Measurements from ENCODE around the gene EIF3B. TPM values are rescaled to one million over a fixed set of nuclear protein-coding genes. Genes with fewer than 3 reads are reported as not detected.

EIF3B gene
- total and polyA plus RNA-seq, 2 donors from 2014 or later: 65.5 to 107 TPM

- H3K27me3 ChIP-seq (ENCODE audit: control insufficient read depth, insufficient read depth, low read length): no peaks in the 10 kb centered on the region
- peak overlapping the region; percentile 33 to 76 (median 61) for H3K4me3 ChIP-seq (ENCODE audit: low read length in 3 of 3)
- H3K9ac ChIP-seq (ENCODE audit: low read length in 3 of 3): peak overlapping the region in 2 of 3 donors; percentile 41 to 80
- FAIRE-seq: no peak
- H3K36me3 ChIP-seq (ENCODE audit: control insufficient read depth in 2 of 3, insufficient read depth in 3 of 3, low read length in 3 of 3): no peaks in the 10 kb centered on the region
- TF ChIP-seq CTCF (IDR thresholded peaks at IDR 0.05; ENCODE audit: borderline replicate concordance, extremely low read depth, insufficient read depth): no peak
- intact Hi-C loops (cut with DNase I): no loop called here
- peaks cover 0 to 20% (median 0%) of the 10 kb centered on the region in 3 donors for H3K4me1 ChIP-seq (ENCODE audit: control insufficient read depth in 2 of 3, insufficient read depth in 2 of 3, low read depth in 1 of 3, low read length in 3 of 3)
- H3K9me3 ChIP-seq (ENCODE audit: control insufficient read depth in 2 of 3, insufficient read depth in 1 of 3, low read length in 3 of 3): no peaks in the 10 kb centered on the region
- peak in 3 of 5 donors; percentile 51 to 84 (median 74) for DNase-seq
- no peak overlapping the region for H3K27ac ChIP-seq (ENCODE audit: low read depth in 2 of 2, low read length in 2 of 2)
Observed at GRCh38 chr7:2403718-2404648, 49.4 kb downstream of the EIF3B start.

- Histone ChIP-seq H3K36me3 (ENCODE audit: control insufficient read depth in 2 of 3, insufficient read depth in 3 of 3, low read length in 3 of 3) (no peaks in the 10 kb centered on the region), H3K9me3 (ENCODE audit: control insufficient read depth in 2 of 3, insufficient read depth in 1 of 3, low read length in 3 of 3) (no peaks in the 10 kb centered on the region), H3K27ac (ENCODE audit: low read depth in 2 of 2, low read length in 2 of 2) (no peak overlapping the region), H3K4me1 (ENCODE audit: control insufficient read depth in 2 of 3, insufficient read depth in 2 of 3, low read depth in 1 of 3, low read length in 3 of 3) (peaks cover 0 to 19% (median 0%) of the 10 kb centered on the region in 3 donors), H3K4me3 (ENCODE audit: low read length in 3 of 3) (peak overlapping the region; percentile 33 to 76 (median 61)), H3K9ac (ENCODE audit: low read length in 3 of 3) (peak overlapping the region in 2 of 3 donors; percentile 41 to 80), H3K27me3 (ENCODE audit: control insufficient read depth, insufficient read depth, low read length) (no peaks in the 10 kb centered on the region)
- no peak for TF ChIP-seq CTCF (IDR thresholded peaks at IDR 0.05; ENCODE audit: borderline replicate concordance, extremely low read depth, insufficient read depth)
- no peak for DNase-seq
- intact Hi-C loops (cut with DNase I): no loop called here
- FAIRE-seq: no peak
Observed at GRCh38 chr7:2404714-2405119, 50.1 kb downstream of the EIF3B start.

GRCh38 chr7:2405201-2405600, 50.6 kb downstream of the EIF3B start:
- peaks cover 0 to 17% (median 0%) of the 10 kb centered on the region in 3 donors for H3K4me1 ChIP-seq (ENCODE audit: control insufficient read depth in 2 of 3, insufficient read depth in 2 of 3, low read depth in 1 of 3, low read length in 3 of 3)

More at GRCh38 chr7:2405201-2405600, 50.6 kb downstream of the EIF3B start:
- Histone ChIP-seq H3K27me3 (ENCODE audit: control insufficient read depth, insufficient read depth, low read length) (no peaks in the 10 kb centered on the region), H3K9me3 (ENCODE audit: control insufficient read depth in 2 of 3, insufficient read depth in 1 of 3, low read length in 3 of 3) (no peaks in the 10 kb centered on the region), H3K27ac (ENCODE audit: low read depth in 2 of 2, low read length in 2 of 2) (no peak overlapping the region), H3K36me3 (ENCODE audit: control insufficient read depth in 2 of 3, insufficient read depth in 3 of 3, low read length in 3 of 3) (no peaks in the 10 kb centered on the region), H3K9ac (ENCODE audit: low read length in 3 of 3) (no peak overlapping the region), H3K4me3 (ENCODE audit: low read length in 3 of 3) (no peak overlapping the region)
- no peak for TF ChIP-seq CTCF (IDR thresholded peaks at IDR 0.05; ENCODE audit: borderline replicate concordance, extremely low read depth, insufficient read depth)
- DNase-seq (no peak), FAIRE-seq (no peak)
- intact Hi-C loops (cut with DNase I): no loop called here

All from kidney (tissue), 14 donors.